ENCODE measurements around the gene NCMAP.

The NCMAP gene

GRCh38 chr1:24656046-24656445, 100.2 kb downstream of the NCMAP start:
- no peak for DNase-seq (ENCODE audit: low read depth)
- no peak for TF ChIP-seq CTCF (conservative IDR thresholded peaks at IDR 0.05; ENCODE audit: control insufficient read depth, insufficient read depth, low read depth, low read length)
- H3K4me3 ChIP-seq (ENCODE audit: control insufficient read depth, low read depth, low read length), result no peak overlapping the region

GRCh38 chr1:24657781-24658180, 101.9 kb downstream of the NCMAP start:
- no peak overlapping the region for H3K4me3 ChIP-seq (ENCODE audit: control insufficient read depth, low read depth, low read length)
- no peak for DNase-seq (ENCODE audit: low read depth)
- no peak for TF ChIP-seq CTCF (conservative IDR thresholded peaks at IDR 0.05; ENCODE audit: control insufficient read depth, insufficient read depth, low read depth, low read length)

Measured in fibroblast of mammary gland (primary cell).